Measurements from ENCODE around the gene OOSP1.

Gene OOSP1

GRCh38 chr11:59984368-59984767, 46.1 kb downstream of the OOSP1 start:
- no peak for TF ChIP-seq ZNF565 (CRISPR knock-in tag; conservative IDR thresholded peaks at IDR 0.05; ENCODE audit: low read depth)
- no peak for TF ChIP-seq OSR1 (CRISPR knock-in tag; IDR thresholded peaks at IDR 0.05)
- no peak for TF ChIP-seq TOX (CRISPR knock-in tag; IDR thresholded peaks at IDR 0.05; ENCODE audit: borderline replicate concordance)
- ATAC-seq = no peak

DNA sequence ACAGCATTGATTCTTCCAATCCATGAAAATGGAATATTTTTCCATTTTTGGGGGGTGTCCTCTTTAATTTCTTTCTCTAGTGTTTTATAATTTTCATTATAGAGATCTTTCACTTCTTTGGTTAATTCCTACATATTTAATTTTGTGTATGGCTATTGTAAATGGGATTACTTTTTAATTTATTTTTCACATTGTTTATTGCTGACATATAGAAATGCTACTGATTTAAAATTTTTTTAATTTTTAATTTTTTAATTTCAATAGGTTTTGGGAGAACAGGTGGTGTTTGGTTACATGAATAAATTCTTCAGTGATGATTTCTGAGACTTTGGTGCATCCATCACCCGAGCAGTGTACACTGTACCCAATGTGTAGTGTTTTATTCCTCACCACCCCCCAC, 52.2 kb downstream of the OOSP1 start:
- ATAC-seq = no peak
- no peak for TF ChIP-seq POU6F1 (CRISPR knock-in tag; IDR thresholded peaks at IDR 0.05; ENCODE audit: borderline replicate concordance, low read depth)
- TF ChIP-seq ZNF8 (CRISPR knock-in tag; IDR thresholded peaks at IDR 0.05) = no peak
- no peak for TF ChIP-seq ZFP3 (CRISPR knock-in tag; IDR thresholded peaks at IDR 0.05)
- TF ChIP-seq ZNF70 (CRISPR knock-in tag; IDR thresholded peaks at IDR 0.05) = no peak
- no peak for TF ChIP-seq TSHZ2 (CRISPR knock-in tag; IDR thresholded peaks at IDR 0.05)
- TF ChIP-seq TCF4 (CRISPR knock-in tag; IDR thresholded peaks at IDR 0.05; ENCODE audit: borderline replicate concordance) = no peak
- no peak for TF ChIP-seq CSRNP3 (CRISPR knock-in tag; IDR thresholded peaks at IDR 0.05)
- no peak for TF ChIP-seq PATZ1 (CRISPR knock-in tag; IDR thresholded peaks at IDR 0.05; ENCODE audit: borderline replicate concordance)
- no peak for TF ChIP-seq SNAI2 (CRISPR knock-in tag; IDR thresholded peaks at IDR 0.05)
- TF ChIP-seq PPARA (CRISPR knock-in tag; IDR thresholded peaks at IDR 0.05; ENCODE audit: borderline replicate concordance) = no peak
- TF ChIP-seq CSDC2 (CRISPR knock-in tag; IDR thresholded peaks at IDR 0.05) = no peak

DNA sequence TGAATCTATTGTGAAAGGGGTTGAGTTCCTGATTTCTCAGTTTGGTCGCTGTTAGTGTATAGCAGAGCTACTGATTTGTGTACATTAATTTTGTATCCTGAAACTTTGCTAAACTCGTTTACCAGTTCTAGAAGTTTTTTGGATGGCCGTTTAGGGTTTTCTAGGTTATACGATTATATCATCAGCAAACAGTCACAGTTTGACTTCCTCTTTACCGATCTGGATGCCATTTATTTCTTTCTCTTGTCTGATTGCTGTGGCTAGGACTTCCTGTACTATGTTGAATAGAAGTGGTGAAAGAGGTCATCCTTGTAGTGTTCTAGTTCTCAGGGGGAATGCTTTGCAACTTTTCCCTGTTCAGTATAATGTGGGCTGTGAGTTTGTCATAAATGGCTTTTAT, 54.2 kb downstream of the OOSP1 start:
- ATAC-seq = no peak
- no peak for TF ChIP-seq PPARA (CRISPR knock-in tag; IDR thresholded peaks at IDR 0.05; ENCODE audit: borderline replicate concordance)
- TF ChIP-seq POU6F1 (CRISPR knock-in tag; IDR thresholded peaks at IDR 0.05; ENCODE audit: borderline replicate concordance, low read depth) = no peak
- TF ChIP-seq ZNF70 (CRISPR knock-in tag; IDR thresholded peaks at IDR 0.05) = no peak
- no peak for TF ChIP-seq TOX (CRISPR knock-in tag; IDR thresholded peaks at IDR 0.05; ENCODE audit: borderline replicate concordance)
- no peak for TF ChIP-seq OSR1 (CRISPR knock-in tag; IDR thresholded peaks at IDR 0.05)
- no peak for TF ChIP-seq ZNF8 (CRISPR knock-in tag; IDR thresholded peaks at IDR 0.05)
- TF ChIP-seq ARNTL (CRISPR knock-in tag; IDR thresholded peaks at IDR 0.05; ENCODE audit: borderline replicate concordance, low read depth) = no peak

DNA sequence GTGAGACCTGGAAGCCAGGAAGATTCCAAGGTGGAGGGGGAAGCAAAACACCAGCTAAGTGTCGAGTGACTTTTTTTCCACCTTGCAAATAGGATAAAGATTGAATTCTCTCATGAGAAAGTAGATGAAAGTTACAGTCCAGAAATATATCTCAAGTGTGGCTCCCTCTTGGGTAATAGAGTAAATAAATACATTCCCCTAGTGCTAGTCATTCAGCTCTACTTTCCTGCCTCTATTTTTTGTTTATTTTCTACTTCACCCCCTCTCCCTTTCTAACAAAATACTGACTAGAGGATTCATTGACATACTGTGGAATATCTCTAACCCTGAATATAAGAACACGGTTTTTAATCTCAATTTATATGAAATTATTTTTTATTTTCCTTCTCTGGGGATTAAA, 59.6 kb downstream of the OOSP1 start:
- no peak for ATAC-seq
- TF ChIP-seq POU6F1 (CRISPR knock-in tag; IDR thresholded peaks at IDR 0.05; ENCODE audit: borderline replicate concordance, low read depth) (no peak), ISL1 (CRISPR knock-in tag; IDR thresholded peaks at IDR 0.05) (no peak), OSR1 (CRISPR knock-in tag; IDR thresholded peaks at IDR 0.05) (no peak), SNAI2 (CRISPR knock-in tag; IDR thresholded peaks at IDR 0.05) (no peak), ZNF70 (CRISPR knock-in tag; IDR thresholded peaks at IDR 0.05) (no peak), ZNF8 (CRISPR knock-in tag; IDR thresholded peaks at IDR 0.05) (no peak), CREB5 (CRISPR knock-in tag; IDR thresholded peaks at IDR 0.05; ENCODE audit: low read depth) (no peak), ARNTL (CRISPR knock-in tag; IDR thresholded peaks at IDR 0.05; ENCODE audit: borderline replicate concordance, low read depth) (no peak), ZNF565 (CRISPR knock-in tag; conservative IDR thresholded peaks at IDR 0.05; ENCODE audit: low read depth) (no peak), ZFP30 (CRISPR knock-in tag; IDR thresholded peaks at IDR 0.05) (no peak), ZFP3 (CRISPR knock-in tag; IDR thresholded peaks at IDR 0.05) (no peak), CSDC2 (CRISPR knock-in tag; IDR thresholded peaks at IDR 0.05) (no peak)

Measured in SK-N-SH treated with all-trans-retinoic acid at 6 μM for 48 hours (cell line).